Tibial nerve (tissue), 3 donors: ENCODE measurements around the gene RUSF1.

Experiments
- CTCF ChIP-seq, 5 experiments: fragments of 200-600 bp in 3 of 5; fragments of 450-650 bp in 2 of 5; sonication (generic) in 3 of 5; IDR thresholded peaks; one replicate each; pipeline ENCODE4 v1.5.1; 2016 to 2019; ENCODE audit warnings: antibody characterized with exemption in 5 of 5, mild to moderate bottlenecking in 3 of 5, moderate library complexity in 2 of 5
- POLR2A ChIP-seq, 2 donors: fragments of 450-650 bp; IDR thresholded peaks; one replicate each; pipeline ENCODE4 v1.6.1; 2017; ENCODE audit warnings: antibody characterized with exemption in 2 of 2, mild to moderate bottlenecking in 2 of 2, moderate library complexity in 2 of 2

- TF ChIP-seq CTCF (IDR thresholded peaks at IDR 0.05) = no peak
- TF ChIP-seq POLR2A (IDR thresholded peaks at IDR 0.05) = no peak
Observed at GRCh38 chr16:31473264-31473984, 34.8 kb downstream of the RUSF1 start.
